ENCODE results near the gene CD101.

CD101 gene

DNA sequence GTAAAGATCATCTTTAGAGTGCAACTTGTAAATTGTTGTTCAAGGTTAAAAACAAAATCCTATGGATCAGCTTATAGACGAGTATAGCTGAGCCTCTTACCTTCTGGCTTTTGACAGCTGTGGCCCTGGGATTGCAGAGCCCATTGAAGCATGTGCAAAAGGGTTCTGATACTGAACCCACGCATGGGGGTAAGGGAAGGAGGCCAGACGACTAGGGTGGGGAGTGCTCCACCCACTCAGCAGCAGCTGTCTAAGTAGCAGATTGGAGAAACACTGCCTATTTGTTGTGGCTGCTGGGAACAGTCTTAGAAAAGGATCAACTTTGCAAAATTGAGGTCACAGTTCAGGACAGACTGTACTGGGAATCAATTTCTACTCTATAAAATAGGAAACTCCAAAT is 16.1 kb downstream of the CD101 start:
- DNase-seq, result no peak

GRCh38 chr1:117020526-117021156 is 19.1 kb downstream of the CD101 start:
- DNase-seq, result no peak

DNA sequence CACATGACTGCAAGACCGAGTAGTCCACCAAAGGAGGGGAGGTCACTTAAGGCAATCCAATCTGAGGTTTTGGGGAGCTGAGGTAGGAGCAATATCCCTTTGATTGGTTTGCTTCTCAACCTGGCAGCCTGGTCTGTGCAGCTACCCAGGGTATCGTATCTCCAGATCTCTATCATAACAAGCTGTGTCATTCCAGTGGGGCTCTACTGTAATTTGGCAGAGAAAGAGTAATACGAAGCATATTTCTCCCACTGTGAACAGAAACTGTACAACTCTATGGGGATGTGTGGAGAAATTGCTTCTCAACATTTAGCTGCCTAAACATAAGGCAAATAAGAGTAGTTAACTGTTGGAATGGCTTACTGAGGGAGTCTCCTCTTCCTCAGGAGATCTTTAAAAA is 20.6 kb downstream of the CD101 start:
- no peak for DNase-seq

- no peak for DNase-seq
These were observed 24.0 kb downstream of the CD101 start for GRCh38 chr1:117025568-117025967.

GRCh38 chr1:117026361-117026760 is 24.8 kb downstream of the CD101 start:
- no peak for DNase-seq

DNA sequence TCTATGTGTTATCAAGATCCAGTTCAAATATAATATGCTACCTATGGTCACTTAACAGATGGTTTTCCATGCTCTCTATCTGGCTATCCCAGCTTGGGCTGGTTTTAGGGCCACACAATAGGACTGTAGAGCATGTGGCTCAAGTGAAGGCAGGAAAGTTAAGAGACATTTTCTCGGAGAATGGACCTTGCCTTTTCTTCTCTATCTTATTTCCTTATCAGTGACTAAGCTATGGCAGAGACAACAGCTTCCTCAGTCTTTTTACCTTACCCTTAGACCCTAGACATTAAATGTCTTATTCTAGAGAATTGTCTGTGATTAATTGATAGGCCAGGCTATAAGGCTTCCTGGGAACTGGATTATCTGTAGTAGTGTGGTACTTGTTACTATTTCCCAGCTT is 28.1 kb downstream of the CD101 start:
- no peak for DNase-seq

DNA sequence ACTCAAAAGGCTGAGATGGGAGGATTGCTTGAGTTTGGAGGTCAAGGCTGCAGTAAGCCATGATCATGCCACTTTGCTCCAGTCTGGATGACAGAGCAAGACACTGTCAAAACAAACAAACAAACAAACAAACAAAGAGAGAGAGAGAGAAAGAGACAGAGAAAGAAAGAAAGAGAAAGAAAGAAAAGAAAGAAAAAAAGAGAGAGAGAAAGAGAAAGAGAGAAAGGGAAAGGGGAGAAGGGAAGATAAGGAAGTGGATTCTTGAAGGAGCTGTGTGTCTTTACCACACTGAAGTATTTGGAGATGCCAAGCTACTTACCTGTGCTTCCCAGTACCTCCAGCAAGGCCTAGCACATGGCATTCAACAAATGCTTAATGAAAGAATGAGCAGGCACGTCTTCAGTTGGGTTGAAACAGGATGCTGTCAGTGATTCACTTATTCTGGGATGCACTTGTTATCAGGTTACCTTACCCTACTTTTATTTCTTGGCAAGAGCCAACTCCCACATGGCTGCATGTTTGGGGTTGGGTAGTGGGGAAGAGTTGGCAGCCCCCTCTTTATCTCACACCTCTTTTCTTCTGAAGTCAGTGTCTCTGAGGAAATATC is 28.8 kb downstream of the CD101 start:
- DNase-seq, result no peak

DNA sequence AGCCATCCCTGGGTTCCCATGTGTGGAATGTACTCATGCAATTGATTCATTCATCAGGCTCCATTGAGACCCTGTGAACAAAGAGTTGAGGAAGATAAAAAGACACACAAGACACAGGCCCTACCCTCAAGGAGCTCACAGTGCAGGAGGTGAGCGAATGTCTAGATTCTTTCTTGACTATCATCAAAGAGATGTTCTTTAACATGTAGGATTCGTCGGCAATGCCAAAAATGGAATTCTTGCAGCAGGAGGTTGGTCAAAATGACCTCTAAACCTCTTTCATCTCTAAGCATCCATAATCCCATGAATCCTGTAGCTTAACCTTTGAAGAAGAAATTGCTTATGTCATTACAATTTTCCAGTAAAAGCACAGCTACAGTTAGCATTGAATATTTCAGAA is 30.7 kb downstream of the CD101 start:
- DNase-seq, result no peak

- DNase-seq, result no peak
These were observed 31.4 kb downstream of the CD101 start for GRCh38 chr1:117032681-117033539.

DNA sequence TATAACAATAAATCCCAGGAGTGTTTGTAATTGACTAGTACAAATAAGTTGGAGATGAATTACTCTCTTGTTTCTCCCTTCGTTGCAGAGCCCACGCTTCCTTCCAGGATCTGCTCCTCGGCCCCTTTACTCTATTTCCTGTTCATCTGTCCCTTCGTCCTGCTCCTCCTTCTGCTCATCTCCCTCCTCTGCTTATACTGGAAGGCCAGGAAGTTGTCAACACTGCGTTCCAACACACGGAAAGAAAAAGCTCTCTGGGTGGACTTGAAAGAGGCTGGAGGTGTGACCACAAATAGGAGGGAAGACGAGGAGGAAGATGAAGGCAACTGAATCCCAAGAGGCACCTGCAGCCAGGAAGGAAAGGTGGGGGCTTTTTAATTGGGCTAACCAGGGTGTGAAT is 32.2 kb downstream of the CD101 start:
- DNase-seq, result no peak

- no peak for DNase-seq
These were observed 33.3 kb downstream of the CD101 start for GRCh38 chr1:117034791-117035290.

DNA sequence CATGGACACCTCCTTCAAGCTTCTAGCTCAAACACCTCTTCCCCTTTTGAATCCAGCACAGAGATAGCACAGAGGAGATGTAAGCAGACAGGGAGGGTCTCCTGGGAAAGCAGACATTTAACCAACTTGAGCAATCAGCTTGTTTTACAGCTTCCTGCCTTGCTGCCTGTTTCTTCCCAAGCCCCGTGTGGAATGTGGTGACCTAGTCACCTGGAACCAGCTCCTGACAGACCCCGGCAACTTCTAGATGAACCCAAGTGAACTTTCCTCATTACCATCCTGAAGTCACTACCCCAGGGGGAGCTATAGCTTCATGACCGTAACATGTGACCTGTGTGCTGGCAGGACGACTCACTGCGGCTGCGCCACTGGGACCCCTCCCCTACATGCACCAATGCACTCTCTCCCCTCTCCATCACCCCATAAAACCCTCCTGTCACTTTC is 34.5 kb downstream of the CD101 start:
- DNase-seq, result no peak

GRCh38 chr1:117037802-117038201 is 36.2 kb downstream of the CD101 start:
- DNase-seq, result no peak

DNA sequence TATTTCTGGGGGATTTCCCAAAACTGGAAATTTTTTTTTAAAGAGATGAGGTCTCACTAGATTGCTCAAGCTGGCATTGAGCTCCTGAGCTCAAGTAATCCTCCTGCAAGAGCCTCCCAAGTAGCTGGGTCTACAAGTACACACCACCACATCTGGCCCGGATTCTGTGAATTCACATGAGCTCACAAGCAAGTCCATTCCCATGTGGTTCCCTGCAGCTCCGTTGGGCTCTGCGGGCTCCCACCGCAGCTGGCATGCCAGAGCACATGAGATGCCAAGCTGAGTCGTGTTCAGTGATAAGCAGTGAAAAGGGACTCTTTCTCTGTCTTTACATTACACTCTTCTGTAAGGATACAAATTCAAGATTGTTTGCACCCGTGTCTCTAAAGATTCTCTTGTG is 36.7 kb downstream of the CD101 start:
- DNase-seq, result no peak

DNA sequence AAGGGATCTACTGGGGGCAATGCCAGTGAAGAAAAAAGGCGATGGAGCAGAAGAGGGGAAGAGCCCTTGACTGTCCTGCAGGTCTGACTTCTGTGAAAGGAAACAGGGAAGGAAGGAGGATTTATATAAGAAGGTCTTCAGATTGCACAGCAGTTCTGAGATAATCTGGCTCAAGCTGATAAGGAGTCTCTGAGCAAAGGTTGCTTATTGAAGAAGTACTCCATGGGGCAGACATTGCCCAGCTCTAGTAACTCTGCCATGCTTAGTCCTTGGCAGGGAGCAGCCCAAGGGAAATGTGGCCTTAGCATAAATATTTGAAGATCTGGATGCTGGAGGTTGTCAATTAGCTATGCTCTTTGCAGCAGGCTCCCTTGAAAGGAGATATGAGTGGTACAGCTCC is 42.7 kb downstream of the CD101 start:
- DNase-seq, result no peak

DNA sequence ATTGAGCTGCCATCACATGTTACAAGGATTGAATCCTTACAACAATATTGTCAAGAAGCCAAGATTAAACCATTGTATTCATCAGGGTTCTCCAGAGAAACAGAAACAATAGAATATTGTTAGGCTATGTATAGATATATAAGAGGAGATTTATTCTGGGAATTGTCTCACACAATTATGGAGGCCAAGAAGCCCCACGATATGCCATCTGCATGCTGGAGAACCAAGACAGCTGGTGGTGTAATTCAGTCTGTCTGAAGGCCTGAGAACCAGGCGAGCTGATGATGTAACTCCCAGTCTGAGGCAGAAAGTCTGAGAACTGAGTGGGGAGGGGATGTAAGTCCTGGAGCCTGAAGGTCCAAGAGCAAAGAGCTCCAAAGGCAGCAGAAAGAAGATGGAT is 44.1 kb downstream of the CD101 start:
- no peak for DNase-seq

DNA sequence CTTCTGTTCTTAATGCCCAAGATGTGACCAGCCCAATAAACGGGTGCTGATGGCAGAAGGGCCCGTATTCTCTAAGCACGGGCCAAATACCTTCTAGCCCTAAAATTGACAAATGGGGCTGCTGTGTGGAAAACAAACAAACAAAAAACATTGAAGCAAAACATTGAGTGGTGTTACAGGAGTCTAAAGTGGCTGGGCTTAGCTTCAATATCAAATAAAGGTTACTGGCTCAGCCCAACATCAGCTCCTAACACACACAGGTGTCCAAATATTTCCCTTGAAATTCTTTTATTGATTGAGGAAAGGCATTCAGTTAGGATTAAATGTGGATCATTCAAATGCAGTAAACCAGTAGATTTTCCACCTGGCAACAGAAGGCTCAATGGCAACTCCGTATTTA is 45.2 kb downstream of the CD101 start:
- DNase-seq, result no peak

DNA sequence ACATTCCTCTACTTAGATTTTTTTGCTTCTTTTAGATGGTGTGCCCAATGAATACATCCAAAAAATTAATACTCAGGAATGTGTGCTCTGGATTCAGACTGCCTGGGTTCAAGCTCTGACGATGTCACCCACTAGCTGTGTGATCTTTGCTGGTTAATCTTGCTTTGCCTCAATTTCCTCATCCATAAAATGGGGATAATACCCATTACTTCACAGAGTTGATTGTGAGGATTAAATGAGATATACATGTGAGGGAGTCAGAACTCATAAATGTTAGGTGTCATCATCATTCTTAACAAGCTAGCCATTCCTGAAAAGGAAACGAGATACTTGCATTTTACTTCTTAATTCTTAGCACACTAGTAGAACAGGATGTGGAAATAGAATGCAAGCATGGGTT is 45.7 kb downstream of the CD101 start:
- no peak for DNase-seq

- DNase-seq, result no peak
These were observed 48.3 kb downstream of the CD101 start for GRCh38 chr1:117049857-117050256.

- DNase-seq, result no peak
These were observed 49.9 kb downstream of the CD101 start for GRCh38 chr1:117051224-117052064.

DNA sequence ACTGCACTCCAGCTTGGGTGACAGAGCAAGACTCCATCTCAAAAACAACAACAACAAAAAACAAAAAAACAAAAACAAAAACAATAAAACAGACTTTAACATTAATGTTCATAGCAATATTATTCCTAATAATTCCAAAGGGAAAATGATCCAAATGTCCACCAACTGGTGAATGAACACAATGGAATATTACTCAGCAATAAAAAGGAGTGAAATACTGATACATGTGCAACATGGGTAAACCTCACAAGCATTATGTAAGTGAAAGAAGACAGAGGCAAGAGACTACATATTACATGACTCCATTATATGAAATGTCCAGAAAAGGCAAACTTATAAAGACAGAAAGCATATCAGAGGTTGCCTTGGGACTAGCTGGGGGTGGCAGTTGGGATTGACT is 52.5 kb downstream of the CD101 start:
- no peak for DNase-seq

DNA sequence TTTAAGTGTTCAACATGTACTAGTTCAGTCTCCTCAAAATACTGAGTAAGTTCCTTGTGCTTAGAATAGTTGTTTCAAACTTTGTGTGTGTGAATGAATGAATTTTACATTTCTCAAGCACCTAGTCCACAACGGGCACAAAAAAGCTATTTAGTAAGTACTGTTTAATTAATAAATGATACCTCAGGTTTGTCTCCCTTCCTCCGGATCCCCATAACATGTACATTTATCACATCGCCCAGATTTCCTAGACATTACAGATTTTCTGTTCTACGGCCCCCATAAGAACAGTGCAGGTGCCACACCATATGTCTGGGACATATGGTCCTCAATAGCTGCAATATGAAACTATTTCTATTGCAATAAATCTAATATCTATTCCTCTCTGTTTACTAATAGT is 57.2 kb downstream of the CD101 start:
- no peak for DNase-seq

GRCh38 chr1:117059334-117059677 is 57.7 kb downstream of the CD101 start:
- peak; percentile 57 for DNase-seq
